ENCODE results near the gene MEAK7. TPM values are rescaled to one million over a fixed set of nuclear protein-coding genes. Genes with fewer than 3 reads are reported as not detected.

Gene MEAK7
- total and polyA plus RNA-seq, 2 of the 8 experiments (the other 6 are each of a cell fraction or from before 2014, with no cell fraction given): 9.6 to 19.6 TPM

DNA sequence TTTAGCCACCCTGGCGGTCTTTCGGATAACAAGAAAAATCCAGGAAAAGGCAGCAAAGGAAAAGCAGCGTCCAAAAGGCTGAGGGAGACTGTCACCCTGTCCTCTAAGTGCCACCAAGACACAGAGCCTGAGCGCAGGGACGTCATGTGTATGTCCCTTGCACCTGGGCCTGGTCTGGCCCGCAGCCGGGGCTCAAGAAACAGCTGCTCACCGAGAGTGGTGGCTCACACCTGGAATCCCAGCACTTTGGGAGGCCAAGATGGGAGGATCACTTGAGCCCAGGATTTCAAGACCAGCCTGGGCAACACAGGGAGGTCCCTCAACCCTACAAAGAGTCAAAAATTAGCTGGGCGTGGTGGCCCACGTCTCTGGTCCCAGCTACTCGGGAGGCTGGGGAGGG is 9.2 kb upstream of the MEAK7 start:
- Histone ChIP-seq H3K79me1 (ENCODE audit: low read depth, low read length) (no peaks in the 10 kb centered on the region), H3K14ac (ENCODE audit: insufficient read length) (no peak overlapping the region), H4K20me1 (replicated peaks in 1 of 2; ENCODE audit: control insufficient read depth in 1 of 2, insufficient read depth in 2 of 2, low read length in 2 of 2) (no peaks in the 10 kb centered on the region), H2BK20ac (ENCODE audit: low read length) (0 out of 2 replicates have a peak overlapping the region, but pooled peaks have one; percentile 75), H3K18ac (ENCODE audit: extremely low read depth, low read length) (no peak overlapping the region), H4K5ac (ENCODE audit: insufficient read length, low read depth, low read length) (no peak overlapping the region), H3K4me3 (ENCODE audit: extremely low read depth in 1 of 4, insufficient read depth in 2 of 4, low read depth in 3 of 4, low read length in 4 of 4) (no peak overlapping the region), H3K27me3 (replicated peaks in 1 of 4; ENCODE audit: control insufficient read depth in 3 of 4, extremely low read depth in 1 of 4, insufficient read depth in 3 of 4, low read length in 3 of 4) (no peaks in the 10 kb centered on the region; a peak in 1 of 7 replicates), H2AFZ (ENCODE audit: low read length) (no peak overlapping the region), H4K8ac (ENCODE audit: extremely low read depth, insufficient read depth, low read length) (no peak overlapping the region), H2BK15ac (ENCODE audit: low read length) (no peak overlapping the region), H3K36me3 (ENCODE audit: control insufficient read depth in 2 of 4, insufficient read depth in 4 of 4, low read length in 3 of 4) (no peaks in the 10 kb centered on the region), H2BK12ac (ENCODE audit: low read depth, low read length) (no peak overlapping the region), H3K9me3 (ENCODE audit: insufficient read depth in 2 of 2, low read depth in 1 of 2, low read length in 1 of 2) (no peaks in the 10 kb centered on the region), H3K23me2 (ENCODE audit: low read depth, low read length) (no peaks in the 10 kb centered on the region), H3K79me2 (ENCODE audit: control insufficient read depth in 1 of 2, insufficient read depth in 2 of 2, low read length in 2 of 2) (no peaks in the 10 kb centered on the region), H3K56ac (replicated peaks; ENCODE audit: insufficient read length, low read depth, low read length) (no peak overlapping the region), H3K4me1 (replicated peaks in 1 of 4; ENCODE audit: control insufficient read depth in 3 of 4, insufficient read depth in 4 of 4, low read length in 3 of 4) (peaks cover 3 to 16% (median 11%) of the 10 kb centered on the region in 4 experiments; a peak in 6 of 7 replicates), H3K23ac (ENCODE audit: insufficient read length) (no peak overlapping the region), H3K27ac (ENCODE audit: low read depth, low read length) (no peak overlapping the region), H3K4ac (replicated peaks; ENCODE audit: insufficient read length, low read depth, low read length) (no peak overlapping the region), H2AK5ac (ENCODE audit: low read depth, low read length) (no peak overlapping the region), H2BK120ac (replicated peaks; ENCODE audit: low read depth, low read length) (no peak overlapping the region), H2BK5ac (ENCODE audit: low read depth, low read length) (no peak overlapping the region), H4K91ac (replicated peaks; ENCODE audit: insufficient read length, low read length) (peak overlapping the region; percentile 53), H3K4me2 (ENCODE audit: insufficient read depth in 1 of 2, low read depth in 2 of 2, low read length in 2 of 2) (no peak overlapping the region), H3K9ac (replicated peaks in 1 of 4; ENCODE audit: extremely low read depth in 1 of 4, low read depth in 3 of 4, low read length in 3 of 4) (no peak overlapping the region)
- WGBS, 2 experiments (ENCODE audit: extremely low coverage in 1 of 2, insufficient coverage in 1 of 2, insufficient read length in 1 of 2, insufficient replicate concordance in 2 of 2, low coverage in 1 of 2, low lambda C conversion rate in 2 of 2, missing lambda C conversion rate in 1 of 2): 81% methylated on average over 11 of the region's 11 CpGs; no CpG with 5 or more reads in 1 of the 2 experiments
- DNase-seq (ENCODE audit: low read depth in 1 of 2, low spot score in 2 of 2) (no peak), FAIRE-seq (no peak)
- ChIA-PET POLR2A (ENCODE audit: partially characterized antibody) (interaction anchor here (1.1 to 1.5 kb wide), 2 partner anchors 18 to 48 kb away, joined by 3 to 4 read pairs; no protein-coding TSS in a partner anchor), CTCF (ENCODE audit: partially characterized antibody) (interaction anchor here (1.0 to 9.7 kb wide), 9 partner anchors 8 to 458 kb away, joined by 4 to 64 read pairs (median 29); no protein-coding TSS in a partner anchor)
- TF ChIP-seq CHD1 (IDR thresholded peaks at IDR 0.05; ENCODE audit: low read depth, low read length): no peak
- no peak for TF ChIP-seq RAD21 (IDR thresholded peaks at IDR 0.05 in 1 of 2, conservative IDR thresholded peaks at IDR 0.05 in 1 of 2; ENCODE audit: low read depth in 2 of 2, low read length in 2 of 2)
- no peak for TF ChIP-seq TCF12 (IDR thresholded peaks at IDR 0.05; ENCODE audit: low read depth, low read length)
- no peak for TF ChIP-seq SRF (IDR thresholded peaks at IDR 0.05; ENCODE audit: low read depth, low read length)
- no peak for TF ChIP-seq CHD2 (IDR thresholded peaks at IDR 0.05; ENCODE audit: low read length)
- TF ChIP-seq SUZ12 (IDR thresholded peaks at IDR 0.05; ENCODE audit: low read length): no peak
- no peak for TF ChIP-seq SP2 (IDR thresholded peaks at IDR 0.05; ENCODE audit: low read length)
- TF ChIP-seq TEAD4 (IDR thresholded peaks at IDR 0.05; ENCODE audit: low read depth, low read length): no peak
- no peak for TF ChIP-seq MAFK (IDR thresholded peaks at IDR 0.05; ENCODE audit: low read depth, low read length)
- TF ChIP-seq EZH2 (IDR thresholded peaks at IDR 0.05; ENCODE audit: low read depth, low read length, severe bottlenecking): no peak
- TF ChIP-seq, protein P1, sequence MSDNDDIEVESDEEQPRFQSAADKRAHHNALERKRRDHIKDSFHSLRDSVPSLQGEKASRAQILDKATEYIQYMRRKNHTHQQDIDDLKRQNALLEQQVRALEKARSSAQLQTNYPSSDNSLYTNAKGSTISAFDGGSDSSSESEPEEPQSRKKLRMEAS (IDR thresholded peaks at IDR 0.05): no peak
- no peak for TF ChIP-seq RFX5 (IDR thresholded peaks at IDR 0.05; ENCODE audit: borderline replicate concordance, low read depth, low read length)
- no peak for TF ChIP-seq HDAC6 (IDR thresholded peaks at IDR 0.05; ENCODE audit: low read depth, low read length)
